OCI-LY1 (cell line): ENCODE measurements around the gene SRPRB.

ENCODE experiments used
- EZH2 ChIP-seq: fragments of 200-600 bp; sonication (generic), shearing (Covaris generic); IDR thresholded peaks from 2 replicates; pipeline ENCODE4 v1.8.0; 2017; ENCODE audit warnings: borderline replicate concordance, mixed run types, mild to moderate bottlenecking, antibody characterized with exemption, low read length, moderate library complexity, mixed read lengths
- TF ChIP-seq, protein P1 (sequence below): fragments of 200-600 bp; sonication (generic), shearing (Covaris generic); IDR thresholded peaks from 2 replicates; pipeline ENCODE4 v1.5.1; 2017; ENCODE audit warnings: mild to moderate bottlenecking, antibody characterized with exemption, low read length, moderate library complexity, mixed read lengths

DNA sequence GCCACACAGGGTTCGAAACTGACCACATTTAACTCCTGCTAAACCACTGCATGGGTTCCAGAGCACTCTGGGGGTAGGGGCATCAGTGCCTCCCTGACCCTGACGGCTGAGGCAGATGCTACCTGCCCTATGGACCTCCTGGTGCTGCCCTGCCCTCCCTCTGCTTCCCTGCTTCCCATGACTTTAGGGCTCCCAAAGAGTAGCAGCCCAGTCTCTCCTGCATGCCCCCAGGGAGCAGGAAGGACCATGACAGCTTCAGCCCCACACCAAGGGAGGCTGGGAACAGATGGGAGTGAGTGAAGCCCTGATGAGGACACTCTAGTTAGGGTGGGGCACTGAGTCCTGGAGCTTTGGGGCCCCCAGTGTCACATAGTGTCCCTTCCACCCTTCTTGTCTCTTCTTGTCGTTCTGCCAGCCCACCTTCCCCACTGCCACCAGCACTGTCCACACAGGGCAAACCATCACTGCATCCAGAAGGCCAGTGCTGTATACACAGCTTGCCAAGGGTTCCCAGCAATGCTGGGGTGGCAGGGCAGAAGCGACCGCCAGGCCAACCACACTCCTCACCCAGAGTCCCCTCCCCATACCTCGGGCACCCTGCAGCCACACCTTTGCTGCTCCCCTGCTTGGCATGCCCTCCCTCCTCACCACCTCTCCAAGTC, 31.0 kb downstream of the SRPRB start:
- TF ChIP-seq, protein P1, sequence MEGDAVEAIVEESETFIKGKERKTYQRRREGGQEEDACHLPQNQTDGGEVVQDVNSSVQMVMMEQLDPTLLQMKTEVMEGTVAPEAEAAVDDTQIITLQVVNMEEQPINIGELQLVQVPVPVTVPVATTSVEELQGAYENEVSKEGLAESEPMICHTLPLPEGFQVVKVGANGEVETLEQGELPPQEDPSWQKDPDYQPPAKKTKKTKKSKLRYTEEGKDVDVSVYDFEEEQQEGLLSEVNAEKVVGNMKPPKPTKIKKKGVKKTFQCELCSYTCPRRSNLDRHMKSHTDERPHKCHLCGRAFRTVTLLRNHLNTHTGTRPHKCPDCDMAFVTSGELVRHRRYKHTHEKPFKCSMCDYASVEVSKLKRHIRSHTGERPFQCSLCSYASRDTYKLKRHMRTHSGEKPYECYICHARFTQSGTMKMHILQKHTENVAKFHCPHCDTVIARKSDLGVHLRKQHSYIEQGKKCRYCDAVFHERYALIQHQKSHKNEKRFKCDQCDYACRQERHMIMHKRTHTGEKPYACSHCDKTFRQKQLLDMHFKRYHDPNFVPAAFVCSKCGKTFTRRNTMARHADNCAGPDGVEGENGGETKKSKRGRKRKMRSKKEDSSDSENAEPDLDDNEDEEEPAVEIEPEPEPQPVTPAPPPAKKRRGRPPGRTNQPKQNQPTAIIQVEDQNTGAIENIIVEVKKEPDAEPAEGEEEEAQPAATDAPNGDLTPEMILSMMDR = no peak
- no peak for TF ChIP-seq EZH2
